ENCODE results near the gene RAPGEF4.

- TF ChIP-seq CTCF (IDR thresholded peaks at IDR 0.05) = no peak
- no peak for TF ChIP-seq POLR2A (IDR thresholded peaks at IDR 0.05)
- TF ChIP-seq EP300 (IDR thresholded peaks at IDR 0.05) = no peak
- no peak for TF ChIP-seq POLR2AphosphoS5 (IDR thresholded peaks at IDR 0.05)
Observed at GRCh38 chr2:172782506-172783164, 47.0 kb downstream of the RAPGEF4 start.

All from stomach (tissue), 4 donors.